GM23338 (cell line): ENCODE measurements around the gene FBXO28. TPM values are rescaled to one million over a fixed set of nuclear protein-coding genes. Genes with fewer than 3 reads are reported as not detected.

Experiments
- ATAC-seq: fragments of 200-7000 bp; cut with Tn5 transposase; 3 replicates; pipeline ENCODE4 v1.9.1; 2020
- DNase-seq: peaks from one replicate; pipeline ENCODE4 v3.0.0-alpha.2; 2015; ENCODE audit warnings: low spot score
- H2AFZ ChIP-seq: fragments of 200-600 bp; sonication (generic); 2 replicates; pipeline ENCODE4 v1.8.0; 2016; ENCODE audit warnings: antibody characterized with exemption, mild to moderate bottlenecking, moderate library complexity
- H3F3A ChIP-seq: fragments of 200-600 bp; sonication (generic); replicated peaks from 2 replicates; pipeline ENCODE4 v1.8.0; 2017; ENCODE audit warnings: antibody characterized with exemption, mixed run types, low read depth
- H3K27ac ChIP-seq: fragments of 200-600 bp; sonication (generic); 2 replicates; pipeline ENCODE4 v1.6.1; 2016; ENCODE audit warnings: low read depth
- H3K27me3 ChIP-seq: fragments of 200-600 bp; sonication (generic); 2 replicates; pipeline ENCODE4 v1.8.0; 2016; ENCODE audit warnings: mild to moderate bottlenecking, mixed run types, moderate library complexity; ENCODE audit not compliant: insufficient read depth
- H3K36me3 ChIP-seq: fragments of 200-600 bp; sonication (generic); 2 replicates; pipeline ENCODE4 v1.8.0; 2016; ENCODE audit warnings: mild to moderate bottlenecking; ENCODE audit not compliant: insufficient read depth
- H3K4me1 ChIP-seq: fragments of 200-600 bp; sonication (generic); 2 replicates; pipeline ENCODE4 v1.8.0; 2016; ENCODE audit warnings: mild to moderate bottlenecking, moderate library complexity; ENCODE audit not compliant: insufficient read depth
- H3K4me2 ChIP-seq: fragments of 200-600 bp; sonication (generic); 2 replicates; pipeline ENCODE4 v1.7.1; 2017; ENCODE audit warnings: mixed run types
- H3K4me3 ChIP-seq: fragments of 200-600 bp; sonication (generic); 2 replicates; pipeline ENCODE4 v1.6.1; 2016; ENCODE audit warnings: mixed run types
- H3K79me2 ChIP-seq: fragments of 200-600 bp; sonication (generic); replicated peaks from 2 replicates; pipeline ENCODE4 v1.8.0; 2017; ENCODE audit warnings: mild to moderate bottlenecking; ENCODE audit not compliant: insufficient read depth
- H3K9me2 ChIP-seq: fragments of 200-600 bp; sonication (generic); 2 replicates; pipeline ENCODE4 v1.8.0; 2017; ENCODE audit not compliant: insufficient read depth
- H4K20me1 ChIP-seq: fragments of 200-600 bp; sonication (generic); replicated peaks from 2 replicates; pipeline ENCODE4 v1.8.0; 2017; ENCODE audit warnings: mild to moderate bottlenecking; ENCODE audit not compliant: insufficient read depth
- H3K27ac Mint-ChIP-seq: 2 replicates; pipeline ENCODE4 v1.8.0; 2020; ENCODE audit warnings: inconsistent platforms, mild to moderate bottlenecking, moderate library complexity, mixed read lengths
- H3K27me3 Mint-ChIP-seq: 3 replicates; pipeline ENCODE4 v1.8.0; 2022; ENCODE audit warnings: low read depth, mild to moderate bottlenecking, moderate library complexity, mixed read lengths, inconsistent platforms; ENCODE audit not compliant: insufficient read depth, poor library complexity
- H3K36me3 Mint-ChIP-seq: 3 replicates; pipeline ENCODE4 v1.8.0; 2021; ENCODE audit warnings: low read depth, mild to moderate bottlenecking, inconsistent platforms, moderate library complexity, mixed read lengths
- H3K4me1 Mint-ChIP-seq: 3 replicates; pipeline ENCODE4 v1.8.0; 2020; ENCODE audit warnings: mild to moderate bottlenecking, inconsistent platforms, mixed read lengths
- H3K4me3 Mint-ChIP-seq: 3 replicates; pipeline ENCODE4 v1.8.0; 2021; ENCODE audit warnings: moderate library complexity, mild to moderate bottlenecking, inconsistent platforms, mixed read lengths
- H3K9me3 Mint-ChIP-seq: 3 replicates; pipeline ENCODE4 v1.8.0; 2020; ENCODE audit warnings: moderate library complexity, mild to moderate bottlenecking, inconsistent platforms, mixed read lengths
- CREB1 ChIP-seq: fragments of 250-450 bp; sonication (Bioruptor Pico); IDR thresholded peaks from 2 replicates; pipeline ENCODE4 v1.5.0; 2020; ENCODE audit warnings: low read depth, mild to moderate bottlenecking, moderate library complexity
- ETS1 ChIP-seq: IDR thresholded peaks from 2 replicates; pipeline ENCODE4 v1.6.1; 2016; ENCODE audit warnings: antibody characterized with exemption
- EZH2 ChIP-seq: fragments of 200-600 bp; sonication (generic); IDR thresholded peaks from one replicate; pipeline ENCODE4 v1.8.0; 2017; ENCODE audit warnings: antibody characterized with exemption, mild to moderate bottlenecking, low read depth; ENCODE audit not compliant: unreplicated experiment
- JUNB ChIP-seq: IDR thresholded peaks from one replicate; pipeline ENCODE4 v1.6.1; 2016; ENCODE audit warnings: antibody characterized with exemption; ENCODE audit not compliant: unreplicated experiment
- NANOG ChIP-seq: IDR thresholded peaks from 2 replicates; pipeline ENCODE4 v1.6.1; 2016; ENCODE audit warnings: antibody characterized with exemption, borderline replicate concordance
- POLR2AphosphoS5 ChIP-seq: IDR thresholded peaks from 2 replicates; pipeline ENCODE4 v1.6.1; 2016; ENCODE audit warnings: antibody characterized with exemption, low read depth
- REST ChIP-seq: IDR thresholded peaks from one replicate; pipeline ENCODE4 v1.6.1; 2018; ENCODE audit warnings: antibody characterized with exemption; ENCODE audit not compliant: unreplicated experiment
- STAT1 ChIP-seq: IDR thresholded peaks from one replicate; pipeline ENCODE4 v1.6.1; 2016; ENCODE audit warnings: antibody characterized with exemption; ENCODE audit not compliant: unreplicated experiment
- ZNF114 ChIP-seq: fragments of 250-450 bp; sonication (Bioruptor Pico); IDR thresholded peaks from 2 replicates; pipeline ENCODE4 v1.5.0; 2020; ENCODE audit warnings: mild to moderate bottlenecking, moderate library complexity
- ZNF331 ChIP-seq: fragments of 250-450 bp; sonication (Bioruptor Pico); IDR thresholded peaks from 2 replicates; pipeline ENCODE4 v1.5.0; 2020; ENCODE audit warnings: low read depth, mild to moderate bottlenecking, moderate library complexity
- polyA plus RNA-seq: library from polyadenylated mRNA; unstranded; fragments of >200 nt; fragmentation: Nextera tagmentation; extraction: Ambion mirVana; gene quantifications from 2 replicates; pipeline ENCODE4 v1.2.1, GENCODE V29; 2016
- total RNA-seq: library from RNA; depleted of rRNA; stranded (reverse); fragments of >200 nt; shearing (Covaris generic); gene quantifications from 2 replicates; pipeline ENCODE4 v1.2.3, GENCODE V29; 2014
- TF ChIP-seq, protein P1 (sequence below): fragments of 250-450 bp; sonication (Bioruptor Pico); IDR thresholded peaks from 2 replicates; pipeline ENCODE4 v1.5.0; 2020; ENCODE audit warnings: mild to moderate bottlenecking, moderate library complexity

The FBXO28 gene
- total and polyA plus RNA-seq, 2 experiments from 2014 or later: 16.9 to 45.2 TPM

GRCh38 chr1:224201383-224201782, 87.5 kb downstream of the FBXO28 start:
- TF ChIP-seq NANOG (no peak), ZNF114 (CRISPR knock-in tag) (no peak), REST (no peak), ZNF331 (no peak), STAT1 (no peak), EZH2 (no peak), JUNB (no peak), CREB1 (CRISPR knock-in tag) (no peak), ETS1 (no peak), POLR2AphosphoS5 (no peak)
- TF ChIP-seq, protein P1, sequence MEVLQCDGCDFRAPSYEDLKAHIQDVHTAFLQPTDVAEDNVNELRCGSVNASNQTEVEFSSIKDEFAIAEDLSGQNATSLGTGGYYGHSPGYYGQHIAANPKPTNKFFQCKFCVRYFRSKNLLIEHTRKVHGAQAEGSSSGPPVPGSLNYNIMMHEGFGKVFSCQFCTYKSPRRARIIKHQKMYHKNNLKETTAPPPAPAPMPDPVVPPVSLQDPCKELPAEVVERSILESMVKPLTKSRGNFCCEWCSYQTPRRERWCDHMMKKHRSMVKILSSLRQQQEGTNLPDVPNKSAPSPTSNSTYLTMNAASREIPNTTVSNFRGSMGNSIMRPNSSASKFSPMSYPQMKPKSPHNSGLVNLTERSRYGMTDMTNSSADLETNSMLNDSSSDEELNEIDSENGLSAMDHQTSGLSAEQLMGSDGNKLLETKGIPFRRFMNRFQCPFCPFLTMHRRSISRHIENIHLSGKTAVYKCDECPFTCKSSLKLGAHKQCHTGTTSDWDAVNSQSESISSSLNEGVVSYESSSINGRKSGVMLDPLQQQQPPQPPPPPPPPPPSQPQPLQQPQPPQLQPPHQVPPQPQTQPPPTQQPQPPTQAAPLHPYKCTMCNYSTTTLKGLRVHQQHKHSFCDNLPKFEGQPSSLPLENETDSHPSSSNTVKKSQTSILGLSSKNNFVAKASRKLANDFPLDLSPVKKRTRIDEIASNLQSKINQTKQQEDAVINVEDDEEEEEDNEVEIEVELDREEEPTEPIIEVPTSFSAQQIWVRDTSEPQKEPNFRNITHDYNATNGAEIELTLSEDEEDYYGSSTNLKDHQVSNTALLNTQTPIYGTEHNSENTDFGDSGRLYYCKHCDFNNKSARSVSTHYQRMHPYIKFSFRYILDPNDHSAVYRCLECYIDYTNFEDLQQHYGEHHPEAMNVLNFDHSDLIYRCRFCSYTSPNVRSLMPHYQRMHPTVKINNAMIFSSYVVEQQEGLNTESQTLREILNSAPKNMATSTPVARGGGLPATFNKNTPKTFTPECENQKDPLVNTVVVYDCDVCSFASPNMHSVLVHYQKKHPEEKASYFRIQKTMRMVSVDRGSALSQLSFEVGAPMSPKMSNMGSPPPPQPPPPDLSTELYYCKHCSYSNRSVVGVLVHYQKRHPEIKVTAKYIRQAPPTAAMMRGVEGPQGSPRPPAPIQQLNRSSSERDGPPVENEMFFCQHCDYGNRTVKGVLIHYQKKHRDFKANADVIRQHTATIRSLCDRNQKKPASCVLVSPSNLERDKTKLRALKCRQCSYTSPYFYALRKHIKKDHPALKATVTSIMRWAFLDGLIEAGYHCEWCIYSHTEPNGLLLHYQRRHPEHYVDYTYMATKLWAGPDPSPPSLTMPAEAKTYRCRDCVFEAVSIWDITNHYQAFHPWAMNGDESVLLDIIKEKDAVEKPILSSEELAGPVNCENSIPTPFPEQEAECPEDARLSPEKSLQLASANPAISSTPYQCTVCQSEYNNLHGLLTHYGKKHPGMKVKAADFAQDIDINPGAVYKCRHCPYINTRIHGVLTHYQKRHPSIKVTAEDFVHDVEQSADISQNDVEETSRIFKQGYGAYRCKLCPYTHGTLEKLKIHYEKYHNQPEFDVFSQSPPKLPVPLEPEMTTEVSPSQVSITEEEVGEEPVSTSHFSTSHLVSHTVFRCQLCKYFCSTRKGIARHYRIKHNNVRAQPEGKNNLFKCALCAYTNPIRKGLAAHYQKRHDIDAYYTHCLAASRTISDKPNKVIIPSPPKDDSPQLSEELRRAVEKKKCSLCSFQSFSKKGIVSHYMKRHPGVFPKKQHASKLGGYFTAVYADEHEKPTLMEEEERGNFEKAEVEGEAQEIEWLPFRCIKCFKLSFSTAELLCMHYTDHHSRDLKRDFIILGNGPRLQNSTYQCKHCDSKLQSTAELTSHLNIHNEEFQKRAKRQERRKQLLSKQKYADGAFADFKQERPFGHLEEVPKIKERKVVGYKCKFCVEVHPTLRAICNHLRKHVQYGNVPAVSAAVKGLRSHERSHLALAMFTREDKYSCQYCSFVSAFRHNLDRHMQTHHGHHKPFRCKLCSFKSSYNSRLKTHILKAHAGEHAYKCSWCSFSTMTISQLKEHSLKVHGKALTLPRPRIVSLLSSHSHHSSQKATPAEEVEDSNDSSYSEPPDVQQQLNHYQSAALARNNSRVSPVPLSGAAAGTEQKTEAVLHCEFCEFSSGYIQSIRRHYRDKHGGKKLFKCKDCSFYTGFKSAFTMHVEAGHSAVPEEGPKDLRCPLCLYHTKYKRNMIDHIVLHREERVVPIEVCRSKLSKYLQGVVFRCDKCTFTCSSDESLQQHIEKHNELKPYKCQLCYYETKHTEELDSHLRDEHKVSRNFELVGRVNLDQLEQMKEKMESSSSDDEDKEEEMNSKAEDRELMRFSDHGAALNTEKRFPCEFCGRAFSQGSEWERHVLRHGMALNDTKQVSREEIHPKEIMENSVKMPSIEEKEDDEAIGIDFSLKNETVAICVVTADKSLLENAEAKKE: no peak
- no peak overlapping the region for H3K4me3 ChIP-seq

More at GRCh38 chr1:224201383-224201782, 87.5 kb downstream of the FBXO28 start:
- Histone ChIP-seq H3K79me2 (no peaks in the 10 kb centered on the region), H3K9me2 (no peaks in the 10 kb centered on the region), H2AFZ (no peak overlapping the region), H3K27ac (0 out of 2 replicates have a peak overlapping the region, but pooled peaks have one; percentile 11), H3F3A (no peaks in the 10 kb centered on the region), H3K4me1 (peaks cover 19% of the 10 kb centered on the region), H3K27me3 (no peaks in the 10 kb centered on the region), H3K36me3 (no peaks in the 10 kb centered on the region), H4K20me1 (no peaks in the 10 kb centered on the region), H3K4me2 (no peak overlapping the region)
- no peak overlapping the region for H3K4me3 Mint-ChIP-seq
- H3K36me3 Mint-ChIP-seq: no peaks in the 10 kb centered on the region; the same call in 2 of the 3 replicates
- H3K27me3 Mint-ChIP-seq: peaks cover 5% of the 10 kb centered on the region
- no peak for ATAC-seq
- H3K4me1 Mint-ChIP-seq: peaks cover 24% of the 10 kb centered on the region
- no peak for DNase-seq
- no peak overlapping the region for H3K27ac Mint-ChIP-seq
- no peaks in the 10 kb centered on the region for H3K9me3 Mint-ChIP-seq
